Breast epithelium (tissue), 3 donors: ENCODE data around the gene DSCAML1.

Source experiments
- POLR2A ChIP-seq: fragments of 450-650 bp; IDR thresholded peaks from one replicate; pipeline ENCODE4 v1.6.1; 2016; ENCODE audit warnings: antibody characterized with exemption, mild to moderate bottlenecking, moderate library complexity
- TF ChIP-seq, protein P1 (sequence below), 3 donors: fragments of 450-650 bp; IDR thresholded peaks; one replicate each; pipeline ENCODE4 v1.5.1; 2016 to 2017; ENCODE audit warnings: antibody characterized with exemption in 3 of 3, mild to moderate bottlenecking in 3 of 3, moderate library complexity in 3 of 3

- TF ChIP-seq, protein P1, sequence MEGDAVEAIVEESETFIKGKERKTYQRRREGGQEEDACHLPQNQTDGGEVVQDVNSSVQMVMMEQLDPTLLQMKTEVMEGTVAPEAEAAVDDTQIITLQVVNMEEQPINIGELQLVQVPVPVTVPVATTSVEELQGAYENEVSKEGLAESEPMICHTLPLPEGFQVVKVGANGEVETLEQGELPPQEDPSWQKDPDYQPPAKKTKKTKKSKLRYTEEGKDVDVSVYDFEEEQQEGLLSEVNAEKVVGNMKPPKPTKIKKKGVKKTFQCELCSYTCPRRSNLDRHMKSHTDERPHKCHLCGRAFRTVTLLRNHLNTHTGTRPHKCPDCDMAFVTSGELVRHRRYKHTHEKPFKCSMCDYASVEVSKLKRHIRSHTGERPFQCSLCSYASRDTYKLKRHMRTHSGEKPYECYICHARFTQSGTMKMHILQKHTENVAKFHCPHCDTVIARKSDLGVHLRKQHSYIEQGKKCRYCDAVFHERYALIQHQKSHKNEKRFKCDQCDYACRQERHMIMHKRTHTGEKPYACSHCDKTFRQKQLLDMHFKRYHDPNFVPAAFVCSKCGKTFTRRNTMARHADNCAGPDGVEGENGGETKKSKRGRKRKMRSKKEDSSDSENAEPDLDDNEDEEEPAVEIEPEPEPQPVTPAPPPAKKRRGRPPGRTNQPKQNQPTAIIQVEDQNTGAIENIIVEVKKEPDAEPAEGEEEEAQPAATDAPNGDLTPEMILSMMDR (IDR thresholded peaks at IDR 0.05): no peak
- TF ChIP-seq POLR2A: no peak
Observed at GRCh38 chr11:117521974-117522373, 275.0 kb downstream of the DSCAML1 start.
